ENCODE measurements around the gene RSU1.

Gene RSU1

GRCh38 chr10:16586358-16587138, 230.7 kb downstream of the RSU1 start:
- DNase-seq (ENCODE audit: low read depth): no peak
- TF ChIP-seq, protein P1, sequence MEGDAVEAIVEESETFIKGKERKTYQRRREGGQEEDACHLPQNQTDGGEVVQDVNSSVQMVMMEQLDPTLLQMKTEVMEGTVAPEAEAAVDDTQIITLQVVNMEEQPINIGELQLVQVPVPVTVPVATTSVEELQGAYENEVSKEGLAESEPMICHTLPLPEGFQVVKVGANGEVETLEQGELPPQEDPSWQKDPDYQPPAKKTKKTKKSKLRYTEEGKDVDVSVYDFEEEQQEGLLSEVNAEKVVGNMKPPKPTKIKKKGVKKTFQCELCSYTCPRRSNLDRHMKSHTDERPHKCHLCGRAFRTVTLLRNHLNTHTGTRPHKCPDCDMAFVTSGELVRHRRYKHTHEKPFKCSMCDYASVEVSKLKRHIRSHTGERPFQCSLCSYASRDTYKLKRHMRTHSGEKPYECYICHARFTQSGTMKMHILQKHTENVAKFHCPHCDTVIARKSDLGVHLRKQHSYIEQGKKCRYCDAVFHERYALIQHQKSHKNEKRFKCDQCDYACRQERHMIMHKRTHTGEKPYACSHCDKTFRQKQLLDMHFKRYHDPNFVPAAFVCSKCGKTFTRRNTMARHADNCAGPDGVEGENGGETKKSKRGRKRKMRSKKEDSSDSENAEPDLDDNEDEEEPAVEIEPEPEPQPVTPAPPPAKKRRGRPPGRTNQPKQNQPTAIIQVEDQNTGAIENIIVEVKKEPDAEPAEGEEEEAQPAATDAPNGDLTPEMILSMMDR (conservative IDR thresholded peaks at IDR 0.05; ENCODE audit: control insufficient read depth, insufficient read depth, low read depth, low read length): no peak

DNA sequence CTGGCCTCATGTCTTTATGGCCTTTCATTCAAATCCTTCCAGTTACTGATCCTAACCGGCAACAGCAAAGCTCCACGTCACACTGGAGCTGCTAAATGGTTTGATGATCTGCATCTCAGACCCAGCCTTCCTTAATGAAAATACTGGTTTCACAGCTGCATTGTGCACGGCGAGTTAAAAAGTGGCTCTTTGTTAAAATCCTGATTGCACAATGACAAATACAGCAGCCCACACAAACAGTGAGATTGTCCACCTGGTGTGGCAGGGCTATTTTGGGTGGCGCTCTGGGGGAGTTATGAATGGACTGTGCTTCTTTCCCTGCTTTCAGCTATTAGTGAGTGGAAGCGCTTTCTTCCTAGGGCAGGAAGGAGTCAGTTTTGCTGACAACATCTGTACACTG, 232.1 kb downstream of the RSU1 start:
- TF ChIP-seq, protein P1 (conservative IDR thresholded peaks at IDR 0.05; ENCODE audit: control insufficient read depth, insufficient read depth, low read depth, low read length): no peak
- H3K4me3 ChIP-seq (ENCODE audit: control insufficient read depth, low read depth, low read length): no peak overlapping the region
- DNase-seq (ENCODE audit: low read depth): no peak

More at GRCh38 chr10:16586358-16587138, 230.7 kb downstream of the RSU1 start:
- no peak overlapping the region for H3K4me3 ChIP-seq (ENCODE audit: control insufficient read depth, low read depth, low read length)

DNA sequence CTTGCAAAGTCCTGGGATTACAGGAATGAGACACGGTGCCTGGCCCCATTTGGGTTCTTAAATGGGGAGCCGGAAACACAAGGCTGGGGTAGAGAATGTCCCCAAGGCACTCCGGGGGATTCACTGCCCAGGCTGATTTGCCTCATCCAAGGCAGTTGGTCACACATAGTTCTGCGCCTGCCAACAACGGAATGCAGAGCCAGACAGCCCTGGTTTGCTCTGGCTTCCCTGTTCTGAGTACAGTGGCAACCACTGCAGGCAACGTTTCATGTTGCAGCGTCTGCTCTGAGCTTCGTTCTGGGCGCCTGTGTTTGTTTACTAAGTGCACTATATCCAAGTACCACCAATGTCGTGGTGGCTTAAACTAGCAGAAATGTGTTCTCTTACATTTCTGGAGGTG, 233.8 kb downstream of the RSU1 start:
- DNase-seq (ENCODE audit: low read depth): no peak
- H3K4me3 ChIP-seq (ENCODE audit: control insufficient read depth, low read depth, low read length): no peak overlapping the region
- TF ChIP-seq, protein P1 (conservative IDR thresholded peaks at IDR 0.05; ENCODE audit: control insufficient read depth, insufficient read depth, low read depth, low read length): no peak

GRCh38 chr10:16581202-16581601, 236.0 kb downstream of the RSU1 start:
- TF ChIP-seq, protein P1 (conservative IDR thresholded peaks at IDR 0.05; ENCODE audit: control insufficient read depth, insufficient read depth, low read depth, low read length): no peak
- no peak for DNase-seq (ENCODE audit: low read depth)
- H3K4me3 ChIP-seq (ENCODE audit: control insufficient read depth, low read depth, low read length): no peak overlapping the region

- no peak for DNase-seq (ENCODE audit: low read depth)
- TF ChIP-seq, protein P1 (conservative IDR thresholded peaks at IDR 0.05; ENCODE audit: control insufficient read depth, insufficient read depth, low read depth, low read length): no peak
- H3K4me3 ChIP-seq (ENCODE audit: control insufficient read depth, low read depth, low read length): no peak overlapping the region
Measured at GRCh38 chr10:16570731-16571130, 246.5 kb downstream of the RSU1 start.

- DNase-seq (ENCODE audit: low read depth): no peak
- TF ChIP-seq, protein P1 (conservative IDR thresholded peaks at IDR 0.05; ENCODE audit: control insufficient read depth, insufficient read depth, low read depth, low read length): no peak
- no peak overlapping the region for H3K4me3 ChIP-seq (ENCODE audit: control insufficient read depth, low read depth, low read length)
Measured at GRCh38 chr10:16566202-16566805, 250.9 kb downstream of the RSU1 start.

Data from fibroblast of mammary gland (primary cell).